Measurements from ENCODE around the gene DGKE. TPM values are rescaled to one million over a fixed set of nuclear protein-coding genes. Genes with fewer than 3 reads are reported as not detected.

Gene DGKE
- total RNA-seq, 1 donor from 2014 or later = 2.8 TPM

- no peak for DNase-seq
- Mint-ChIP-seq H3K27ac (ENCODE audit: unreplicated experiment) (no peak overlapping the region), H3K9me3 (ENCODE audit: unreplicated experiment) (peaks cover 3% of the 10 kb centered on the region), H3K4me3 (ENCODE audit: unreplicated experiment) (no peak overlapping the region), H3K4me1 (ENCODE audit: low read depth, unreplicated experiment) (no peaks in the 10 kb centered on the region), H3K36me3 (ENCODE audit: unreplicated experiment) (no peaks in the 10 kb centered on the region), H3K27me3 (ENCODE audit: unreplicated experiment) (no peaks in the 10 kb centered on the region)
- TF ChIP-seq CTCF (IDR thresholded peaks at IDR 0.05; ENCODE audit: partially characterized antibody, unreplicated experiment) = no peak
These were observed 13.7 kb upstream of the DGKE start for GRCh38 chr17:56820207-56820606.

- Mint-ChIP-seq H3K36me3 (ENCODE audit: unreplicated experiment) (no peaks in the 10 kb centered on the region), H3K4me1 (ENCODE audit: low read depth, unreplicated experiment) (no peaks in the 10 kb centered on the region), H3K4me3 (ENCODE audit: unreplicated experiment) (no peak overlapping the region), H3K27me3 (ENCODE audit: unreplicated experiment) (no peaks in the 10 kb centered on the region), H3K9me3 (ENCODE audit: unreplicated experiment) (peaks cover 3% of the 10 kb centered on the region), H3K27ac (ENCODE audit: unreplicated experiment) (no peak overlapping the region)
- no peak for TF ChIP-seq CTCF (IDR thresholded peaks at IDR 0.05; ENCODE audit: partially characterized antibody, unreplicated experiment)
- no peak for DNase-seq
These were observed 12.0 kb upstream of the DGKE start for GRCh38 chr17:56821847-56822534.

- no peaks in the 10 kb centered on the region for H3K36me3 Mint-ChIP-seq (ENCODE audit: unreplicated experiment)
- H3K9me3 Mint-ChIP-seq (ENCODE audit: unreplicated experiment) = peaks cover 3% of the 10 kb centered on the region
- no peak overlapping the region for H3K4me3 Mint-ChIP-seq (ENCODE audit: unreplicated experiment)
- no peaks in the 10 kb centered on the region for H3K27me3 Mint-ChIP-seq (ENCODE audit: unreplicated experiment)
- TF ChIP-seq CTCF (IDR thresholded peaks at IDR 0.05; ENCODE audit: partially characterized antibody, unreplicated experiment) = no peak
- no peaks in the 10 kb centered on the region for H3K4me1 Mint-ChIP-seq (ENCODE audit: low read depth, unreplicated experiment)
- no peak overlapping the region for H3K27ac Mint-ChIP-seq (ENCODE audit: unreplicated experiment)
- DNase-seq = no peak
These were observed 11.2 kb upstream of the DGKE start for GRCh38 chr17:56822725-56823124.

GRCh38 chr17:56823848-56824247 lies 10.1 kb upstream of the DGKE start:
- H3K4me3 Mint-ChIP-seq (ENCODE audit: unreplicated experiment) = no peak overlapping the region
- no peak overlapping the region for H3K27ac Mint-ChIP-seq (ENCODE audit: unreplicated experiment)
- DNase-seq = no peak
- H3K27me3 Mint-ChIP-seq (ENCODE audit: unreplicated experiment) = no peaks in the 10 kb centered on the region
- peaks cover 1% of the 10 kb centered on the region for H3K9me3 Mint-ChIP-seq (ENCODE audit: unreplicated experiment)
- no peak for TF ChIP-seq CTCF (IDR thresholded peaks at IDR 0.05; ENCODE audit: partially characterized antibody, unreplicated experiment)
- no peaks in the 10 kb centered on the region for H3K36me3 Mint-ChIP-seq (ENCODE audit: unreplicated experiment)
- H3K4me1 Mint-ChIP-seq (ENCODE audit: low read depth, unreplicated experiment) = no peaks in the 10 kb centered on the region

GRCh38 chr17:56824503-56824902 lies 9.4 kb upstream of the DGKE start:
- Mint-ChIP-seq H3K4me3 (ENCODE audit: unreplicated experiment) (no peak overlapping the region), H3K27ac (ENCODE audit: unreplicated experiment) (no peak overlapping the region), H3K36me3 (ENCODE audit: unreplicated experiment) (no peaks in the 10 kb centered on the region), H3K27me3 (ENCODE audit: unreplicated experiment) (no peaks in the 10 kb centered on the region), H3K4me1 (ENCODE audit: low read depth, unreplicated experiment) (no peaks in the 10 kb centered on the region), H3K9me3 (ENCODE audit: unreplicated experiment) (no peaks in the 10 kb centered on the region)
- no peak for TF ChIP-seq CTCF (IDR thresholded peaks at IDR 0.05; ENCODE audit: partially characterized antibody, unreplicated experiment)
- no peak for DNase-seq
